Panc1 (cell line): ENCODE results near the gene FBXO7. TPM values are rescaled to one million over a fixed set of nuclear protein-coding genes. Genes with fewer than 3 reads are reported as not detected.

Experiments
- ATAC-seq: fragments of 200-7000 bp; cut with Tn5 transposase; 2 replicates; pipeline ENCODE4 v1.9.1; 2020; ENCODE audit warnings: mild to moderate bottlenecking, moderate library complexity
- BruUV-seq: library from RNA; stranded (reverse); fragments of 400-500 nt; replicated peaks from 2 replicates; lab custom pipeline; 2021; lab: Mats Ljungman, UMichigan
- CTCF ChIA-PET: fragments of 300-600 bp; sonication (Branson Sonifier 250); formaldehyde crosslinking; loops from one replicate; lab custom pipeline; 2022; ENCODE audit warnings: antibody characterized with exemption; lab: Charles Lee
- POLR2A ChIA-PET: fragments of 300-600 bp; sonication (Branson Sonifier 250); formaldehyde crosslinking; loops from one replicate; lab custom pipeline; 2022; ENCODE audit warnings: antibody characterized with exemption; lab: Charles Lee
- DNase-seq: peaks from one replicate; pipeline ENCODE4 v3.0.0-alpha.2; 2010; ENCODE audit warnings: low read depth, low spot score
- H3K27ac ChIP-seq: 2 replicates; pipeline ENCODE4 v1.5.1; 2011; ENCODE audit warnings: mild to moderate bottlenecking, low read length, inconsistent platforms
- H3K27me3 ChIP-seq: fragments of 200-500 bp; sonication (Bioruptor generic); 2 replicates; pipeline ENCODE4 v1.6.0; 2014; ENCODE audit warnings: low read length, inconsistent platforms; ENCODE audit not compliant: control insufficient read depth, insufficient read depth
- H3K36me3 ChIP-seq: fragments of 200-500 bp; sonication (Bioruptor generic); 2 replicates; pipeline ENCODE4 v1.5.1; 2014; ENCODE audit warnings: inconsistent platforms, mild to moderate bottlenecking, low read length, moderate library complexity; ENCODE audit not compliant: control insufficient read depth, insufficient read depth
- H3K4me1 ChIP-seq: 2 replicates; pipeline ENCODE4 v1.5.1; 2011; ENCODE audit warnings: inconsistent platforms, mild to moderate bottlenecking, low read length, moderate library complexity; ENCODE audit not compliant: control insufficient read depth, insufficient read depth
- H3K4me3 ChIP-seq, 2 experiments: 2 replicates each; pipeline ENCODE4 v1.5.1; 2011 to 2012; ENCODE audit warnings: low read depth in 2 of 2, low read length in 2 of 2, mild to moderate bottlenecking in 2 of 2, inconsistent platforms in 1 of 2, moderate library complexity in 1 of 2
- H3K9me3 ChIP-seq: fragments of 200-500 bp; sonication (Bioruptor generic); 2 replicates; pipeline ENCODE4 v1.5.1; 2014; ENCODE audit warnings: low read depth, mild to moderate bottlenecking, inconsistent platforms, low read length, moderate library complexity; ENCODE audit not compliant: control insufficient read depth, insufficient read depth
- CTCF ChIP-seq: fragments of 450-650 bp; IDR thresholded peaks from 2 replicates; pipeline ENCODE4 v1.5.1; 2017; ENCODE audit warnings: mild to moderate bottlenecking
- POLR2AphosphoS5 ChIP-seq: IDR thresholded peaks from 2 replicates; pipeline ENCODE4 v1.6.1; 2012; ENCODE audit warnings: mild to moderate bottlenecking, low read depth, low read length, moderate library complexity
- REST ChIP-seq, 2 experiments: IDR thresholded peaks; 2 replicates each; pipeline ENCODE4 v1.6.1; 2011 to 2012; ENCODE audit warnings: low read depth in 2 of 2, control low read depth in 1 of 2, low read length in 1 of 2, mild to moderate bottlenecking in 1 of 2, moderate library complexity in 1 of 2; ENCODE audit not compliant: insufficient read depth in 1 of 2
- SIN3A ChIP-seq: IDR thresholded peaks from 2 replicates; pipeline ENCODE4 v1.6.1; 2012; ENCODE audit warnings: low read depth, mild to moderate bottlenecking, low read length, moderate library complexity, borderline replicate concordance; ENCODE audit not compliant: insufficient read depth
- TCF7L2 ChIP-seq: IDR thresholded peaks from 2 replicates; pipeline ENCODE4 v1.6.1; 2011; ENCODE audit warnings: mild to moderate bottlenecking, low read depth, low read length, inconsistent platforms
- in situ Hi-C: cut with HindIII; loops from 2 replicates; pipeline ENCODE4 v1.10.0; 2016; ENCODE audit warnings: low sequenced_read_pairs, low pct_unique_long_range_greater_than_20kb
- intact Hi-C: fragments of 100-400 bp; cut with micrococcal nuclease; formaldehyde crosslinking; loops from one replicate; pipeline ENCODE4 v1.10.0; 2022; ENCODE audit not compliant: unreplicated experiment
- total RNA-seq: library from RNA; stranded (reverse); gene quantifications from one replicate; pipeline ENCODE4 v1.2.1, GENCODE V29; 2021; ENCODE audit not compliant: unreplicated experiment

FBXO7 gene
- total RNA-seq, 1 experiment from 2014 or later: 67.8 TPM

- no peak overlapping the region for H3K27ac ChIP-seq
- no TSS peak for BruUV-seq
- H3K27me3 ChIP-seq: no peaks in the 10 kb centered on the region
- no peak overlapping the region for H3K4me3 ChIP-seq
- DNase-seq (peak; percentile 28), ATAC-seq (peak; percentile 95)
- no peak for TF ChIP-seq SIN3A
- TF ChIP-seq TCF7L2: no peak
- TF ChIP-seq CTCF: peak; percentile 83
- no peaks in the 10 kb centered on the region for H3K4me1 ChIP-seq
- in situ Hi-C loops (no loop called here), intact Hi-C loops (loop anchor here (5.0 to 10.0 kb wide), 3 partner anchors 266 to 458 kb away; no protein-coding TSS in a partner anchor)
- no peaks in the 10 kb centered on the region for H3K36me3 ChIP-seq
- CTCF ChIA-PET: interaction anchor here (0.8 to 1.0 kb wide), 2 partner anchors 483 to 520 kb away, joined by 3 to 4 read pairs; no protein-coding TSS in a partner anchor
- POLR2A ChIA-PET: no interaction called here
- H3K9me3 ChIP-seq: no peaks in the 10 kb centered on the region
These were observed 54.7 kb downstream of the FBXO7 start for GRCh38 chr22:32528984-32529982.

GRCh38 chr22:32531228-32531627 lies 56.6 kb downstream of the FBXO7 start:
- intact Hi-C loops: no loop called here
- no peaks in the 10 kb centered on the region for H3K9me3 ChIP-seq
- no peak overlapping the region for H3K4me3 ChIP-seq
- CTCF ChIA-PET: interaction anchor here (0.6 to 0.7 kb wide), 2 partner anchors 13 to 1459 kb away, joined by 5 read pairs; no protein-coding TSS in a partner anchor
- BruUV-seq: no TSS peak
- DNase-seq (no peak), ATAC-seq (no peak)
- POLR2A ChIA-PET: interaction anchor here (0.7 kb wide), 1 partner anchor 170 kb away, joined by 3 read pairs; no protein-coding TSS in a partner anchor
- H3K27me3 ChIP-seq: no peaks in the 10 kb centered on the region
- in situ Hi-C loops: no loop called here
- no peak overlapping the region for H3K27ac ChIP-seq
- no peaks in the 10 kb centered on the region for H3K4me1 ChIP-seq
- no peak for TF ChIP-seq SIN3A
- TF ChIP-seq TCF7L2: no peak
- TF ChIP-seq POLR2AphosphoS5: no peak
- TF ChIP-seq REST (IDR thresholded peaks at IDR 0.05; ENCODE audit: insufficient read depth in 1 of 2, low read depth in 2 of 2, low read length in 1 of 2): no peak
- TF ChIP-seq CTCF: no peak
- H3K36me3 ChIP-seq: no peaks in the 10 kb centered on the region
